ENCODE data around the gene RPS24.
"Not testable (repeated sequence)": the region's sequence is repeated elsewhere in the genome, so short reads cannot be mapped to it uniquely, and the experiment has no call there.

RPS24 gene

GRCh38 chr10:78033637-78034470 lies at the start of gene RPS24:
Gene RPS24, plus strand, starts transcription at chr10:78033863. Its CDS starts 39 bp downstream, at chr10:78033902.
- ATAC-seq (replicated peaks; ENCODE audit: extremely low read depth, poor library complexity, severe bottlenecking): peak; percentile 80
- H3K4me1 Mint-ChIP-seq: peaks cover 54% of the 10 kb centered on the region
- peak; percentile 90 to 92 for DNase-seq (ENCODE audit: low spot score in 2 of 2)
- no peaks in the 10 kb centered on the region for H3K27me3 Mint-ChIP-seq
- peak within 1 kb of the TSS; percentile 67 for H3K27ac Mint-ChIP-seq (ENCODE audit: low read depth)
- H3K36me3 Mint-ChIP-seq (ENCODE audit: insufficient read depth): peaks cover 53% of the 10 kb centered on the region
- peak within 1 kb of the TSS; percentile 81 for H3K4me3 Mint-ChIP-seq
- H3K9me3 Mint-ChIP-seq: no peaks in the 10 kb centered on the region

DNA sequence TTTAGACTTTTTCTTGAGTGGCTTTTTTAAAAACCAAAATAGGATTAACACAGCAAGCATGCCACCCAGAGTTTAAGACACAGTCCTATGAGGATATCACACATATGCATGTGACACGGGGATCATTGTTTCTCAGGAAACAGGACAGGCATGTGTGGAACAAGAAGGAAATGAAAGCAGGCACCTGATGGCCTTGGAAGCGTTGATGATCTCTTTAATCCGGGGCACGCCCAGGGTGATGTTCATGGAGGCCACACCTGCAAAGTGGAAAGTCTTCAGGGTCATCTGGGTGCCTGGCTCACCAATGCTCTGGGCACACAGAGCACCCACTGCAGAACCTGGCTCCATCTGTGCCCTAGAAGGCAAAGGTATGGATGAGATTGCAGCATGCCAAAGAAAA lies 48.7 kb upstream of the RPS24 start:
- Mint-ChIP-seq H3K27me3 (no peaks in the 10 kb centered on the region), H3K4me1 (no peaks in the 10 kb centered on the region), H3K9me3 (no peaks in the 10 kb centered on the region), H3K4me3 (no peak overlapping the region), H3K27ac (ENCODE audit: low read depth) (no peak overlapping the region), H3K36me3 (ENCODE audit: insufficient read depth) (peaks cover 65% of the 10 kb centered on the region)
- ATAC-seq (replicated peaks; ENCODE audit: extremely low read depth, poor library complexity, severe bottlenecking): no peak
- DNase-seq (ENCODE audit: low spot score in 2 of 2): no peak

DNA sequence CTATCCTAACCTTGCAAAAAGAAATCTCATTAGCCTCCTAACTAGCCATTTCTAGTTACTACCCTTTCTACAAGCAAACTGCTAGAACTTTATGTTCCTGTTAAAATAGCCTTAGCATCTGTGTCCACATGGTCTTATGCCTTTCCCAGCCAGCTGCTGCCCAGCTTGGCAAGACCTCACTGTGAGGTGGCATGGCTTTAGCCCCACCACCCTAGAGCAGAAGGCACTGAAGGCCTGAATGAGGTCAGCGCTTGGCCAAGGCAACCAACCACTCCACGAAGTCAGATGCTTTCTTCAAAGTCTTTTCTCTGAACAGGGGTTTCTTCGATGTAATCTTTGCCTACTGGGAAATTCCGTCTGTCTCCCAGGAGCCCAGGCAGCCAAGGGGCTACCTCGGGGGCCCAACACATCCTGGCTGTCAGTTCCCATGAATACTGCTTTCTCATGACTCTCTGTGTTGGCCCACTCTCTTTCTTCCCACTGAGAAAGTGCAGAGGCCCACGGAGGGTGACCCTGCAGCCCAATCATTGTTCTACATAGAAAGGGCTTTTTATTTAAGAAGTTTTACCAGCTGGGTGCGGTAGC lies 45.9 kb upstream of the RPS24 start:
- ATAC-seq (replicated peaks; ENCODE audit: extremely low read depth, poor library complexity, severe bottlenecking): no peak
- Mint-ChIP-seq H3K27me3 (no peaks in the 10 kb centered on the region), H3K27ac (ENCODE audit: low read depth) (no peak overlapping the region), H3K36me3 (ENCODE audit: insufficient read depth) (peaks cover 62% of the 10 kb centered on the region), H3K4me1 (no peaks in the 10 kb centered on the region), H3K4me3 (no peak overlapping the region), H3K9me3 (no peaks in the 10 kb centered on the region)
- DNase-seq (ENCODE audit: low spot score in 2 of 2): no peak

DNA sequence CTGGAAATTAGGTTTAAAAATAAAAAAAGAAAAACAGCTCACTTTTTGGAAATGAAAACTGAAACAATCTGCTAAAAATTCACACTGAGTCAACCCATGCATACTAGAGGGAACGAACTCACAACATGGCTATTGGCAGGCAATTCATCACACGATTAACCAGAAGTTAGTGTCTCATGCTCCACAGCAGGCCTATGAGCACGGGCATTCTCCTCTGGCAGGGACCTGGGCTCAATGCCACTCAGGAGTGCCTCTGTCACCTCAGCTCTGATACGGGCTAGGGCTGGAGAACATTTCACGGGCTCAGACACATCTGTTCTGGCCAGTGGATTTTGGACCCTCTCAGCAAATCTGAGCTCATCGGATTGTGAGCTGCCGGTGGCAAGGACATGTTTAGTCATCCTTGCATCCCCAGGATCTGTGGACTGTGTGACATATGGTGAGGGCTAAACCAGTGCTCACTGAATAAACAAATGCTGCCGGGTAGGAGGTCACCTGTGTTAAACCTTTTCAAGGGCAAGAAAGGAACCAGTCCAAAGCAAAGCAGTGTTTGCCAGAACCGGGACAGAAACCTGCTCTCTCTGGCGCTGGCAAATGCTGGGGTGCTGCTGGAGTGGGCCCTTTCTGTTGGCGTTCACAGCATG lies 44.5 kb upstream of the RPS24 start:
- DNase-seq (ENCODE audit: low spot score in 2 of 2) (no peak), ATAC-seq (replicated peaks; ENCODE audit: extremely low read depth, poor library complexity, severe bottlenecking) (no peak)
- Mint-ChIP-seq H3K4me3 (no peak overlapping the region), H3K4me1 (peaks cover 5% of the 10 kb centered on the region), H3K9me3 (no peaks in the 10 kb centered on the region), H3K27me3 (no peaks in the 10 kb centered on the region), H3K27ac (ENCODE audit: low read depth) (no peak overlapping the region), H3K36me3 (ENCODE audit: insufficient read depth) (peaks cover 62% of the 10 kb centered on the region)

DNA sequence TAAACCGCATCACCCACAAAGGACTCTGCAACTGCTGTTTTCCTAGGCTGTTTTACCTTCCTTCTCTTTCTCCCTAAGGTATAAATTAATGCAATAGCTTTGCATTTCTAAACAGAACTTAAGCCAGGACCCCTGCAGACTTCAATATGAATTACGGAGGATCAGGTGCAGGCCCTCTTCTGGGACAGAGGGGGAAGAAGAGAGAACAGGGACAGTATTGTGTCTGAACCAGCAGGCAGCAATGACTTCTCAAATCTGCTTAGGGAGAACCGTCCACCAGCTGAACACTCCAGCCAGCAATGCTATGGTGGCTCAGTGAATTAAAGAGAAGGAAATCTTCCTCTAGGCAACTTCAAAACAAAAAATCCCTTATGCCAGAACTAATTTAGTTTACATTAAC lies 40.0 kb upstream of the RPS24 start:
- H3K9me3 Mint-ChIP-seq: no peaks in the 10 kb centered on the region
- H3K27ac Mint-ChIP-seq (ENCODE audit: low read depth): no peak overlapping the region
- no peaks in the 10 kb centered on the region for H3K27me3 Mint-ChIP-seq
- peaks cover 8% of the 10 kb centered on the region for H3K4me1 Mint-ChIP-seq
- peaks cover 65% of the 10 kb centered on the region for H3K36me3 Mint-ChIP-seq (ENCODE audit: insufficient read depth)
- ATAC-seq (replicated peaks; ENCODE audit: extremely low read depth, poor library complexity, severe bottlenecking): no peak
- H3K4me3 Mint-ChIP-seq: no peak overlapping the region
- DNase-seq (ENCODE audit: low spot score in 2 of 2): no peak

GRCh38 chr10:77998780-77999179 lies 34.9 kb upstream of the RPS24 start:
- H3K27ac Mint-ChIP-seq (ENCODE audit: low read depth); H3K27me3 Mint-ChIP-seq; H3K9me3 Mint-ChIP-seq; ATAC-seq (replicated peaks; ENCODE audit: extremely low read depth, poor library complexity, severe bottlenecking); H3K4me3 Mint-ChIP-seq; DNase-seq (ENCODE audit: low spot score in 2 of 2): not testable (repeated sequence)
- peaks cover 60% of the 10 kb centered on the region for H3K36me3 Mint-ChIP-seq (ENCODE audit: insufficient read depth)
- H3K4me1 Mint-ChIP-seq: peaks cover 14% of the 10 kb centered on the region

- H3K4me1 Mint-ChIP-seq: peaks cover 7% of the 10 kb centered on the region
- no peak for ATAC-seq (replicated peaks; ENCODE audit: extremely low read depth, poor library complexity, severe bottlenecking)
- H3K36me3 Mint-ChIP-seq (ENCODE audit: insufficient read depth): peaks cover 63% of the 10 kb centered on the region
- no peak overlapping the region for H3K4me3 Mint-ChIP-seq
- no peaks in the 10 kb centered on the region for H3K9me3 Mint-ChIP-seq
- H3K27ac Mint-ChIP-seq (ENCODE audit: low read depth): no peak overlapping the region
- H3K27me3 Mint-ChIP-seq: no peaks in the 10 kb centered on the region
- no peak for DNase-seq (ENCODE audit: low spot score in 2 of 2)
These were observed 33.5 kb upstream of the RPS24 start for GRCh38 chr10:78000206-78000605.

DNA sequence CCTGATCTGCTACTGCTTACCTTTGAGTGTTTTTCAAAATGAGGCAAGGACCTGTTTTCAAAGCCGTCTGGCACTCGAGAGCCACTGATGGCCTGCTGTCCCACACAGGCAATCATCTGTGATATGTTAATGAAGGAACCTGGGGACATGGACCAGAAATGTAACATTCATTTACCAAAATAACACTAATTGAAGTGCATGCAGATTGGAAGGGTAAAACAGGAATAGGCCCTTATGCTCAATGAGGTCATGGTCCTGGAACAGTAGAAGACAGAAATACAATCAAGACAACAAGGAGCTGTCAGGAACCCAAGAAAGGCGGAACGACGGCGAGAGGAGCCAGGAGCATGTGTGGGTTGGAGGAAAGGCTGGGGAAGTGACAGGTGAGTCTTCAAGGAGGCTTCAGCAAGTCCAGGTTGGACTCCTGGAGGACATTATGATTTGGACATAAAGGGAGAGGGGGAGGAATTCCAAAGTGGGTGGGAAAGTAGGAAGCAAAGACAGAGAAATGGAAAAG lies 32.6 kb upstream of the RPS24 start:
- Mint-ChIP-seq H3K27ac (ENCODE audit: low read depth) (peak overlapping the region; percentile 41), H3K36me3 (ENCODE audit: insufficient read depth) (peaks cover 71% of the 10 kb centered on the region), H3K27me3 (no peaks in the 10 kb centered on the region), H3K4me1 (peaks cover 7% of the 10 kb centered on the region), H3K9me3 (no peaks in the 10 kb centered on the region), H3K4me3 (no peak overlapping the region)
- ATAC-seq (replicated peaks; ENCODE audit: extremely low read depth, poor library complexity, severe bottlenecking): no peak
- DNase-seq (ENCODE audit: low spot score in 2 of 2): no peak

DNA sequence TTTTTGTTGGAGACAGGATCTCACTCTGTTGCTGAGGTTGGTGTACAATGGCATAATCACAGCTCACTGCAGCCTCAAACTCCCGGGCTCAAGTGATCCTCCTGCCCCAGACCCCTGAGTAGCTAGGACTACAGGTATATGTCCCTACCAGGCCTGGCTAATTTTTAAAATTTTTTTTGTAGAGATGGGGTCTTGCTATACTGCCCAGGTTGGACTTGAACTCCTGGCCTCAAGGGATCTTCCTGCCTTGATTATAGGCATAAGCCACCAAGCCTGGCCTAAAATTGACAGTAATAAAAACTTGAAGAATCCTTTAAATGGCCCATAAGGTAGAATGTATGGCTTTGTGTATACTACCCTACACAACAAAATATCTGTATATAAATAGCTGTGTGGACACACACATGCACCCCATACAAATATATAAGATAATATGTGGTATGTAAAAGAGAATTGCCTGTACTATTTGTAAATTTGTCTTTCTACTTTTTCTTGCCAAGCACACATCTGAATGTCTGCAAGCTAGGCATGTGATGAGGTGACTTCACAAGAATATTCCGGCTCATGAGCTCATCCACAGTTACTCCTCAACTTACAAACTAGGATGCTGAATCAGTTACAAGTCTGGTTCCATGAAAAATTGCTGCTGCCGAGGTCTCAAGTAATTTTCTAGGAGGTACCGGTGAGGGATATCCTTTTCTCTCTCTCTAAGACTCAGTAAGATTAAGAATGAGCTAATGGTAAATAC lies 30.9 kb upstream of the RPS24 start:
- Mint-ChIP-seq H3K4me3 (no peak overlapping the region), H3K36me3 (ENCODE audit: insufficient read depth) (peaks cover 72% of the 10 kb centered on the region), H3K9me3 (no peaks in the 10 kb centered on the region), H3K4me1 (peaks cover 7% of the 10 kb centered on the region), H3K27ac (ENCODE audit: low read depth) (no peak overlapping the region), H3K27me3 (no peaks in the 10 kb centered on the region)
- ATAC-seq (replicated peaks; ENCODE audit: extremely low read depth, poor library complexity, severe bottlenecking) (no peak), DNase-seq (ENCODE audit: low spot score in 2 of 2) (no peak)

DNA sequence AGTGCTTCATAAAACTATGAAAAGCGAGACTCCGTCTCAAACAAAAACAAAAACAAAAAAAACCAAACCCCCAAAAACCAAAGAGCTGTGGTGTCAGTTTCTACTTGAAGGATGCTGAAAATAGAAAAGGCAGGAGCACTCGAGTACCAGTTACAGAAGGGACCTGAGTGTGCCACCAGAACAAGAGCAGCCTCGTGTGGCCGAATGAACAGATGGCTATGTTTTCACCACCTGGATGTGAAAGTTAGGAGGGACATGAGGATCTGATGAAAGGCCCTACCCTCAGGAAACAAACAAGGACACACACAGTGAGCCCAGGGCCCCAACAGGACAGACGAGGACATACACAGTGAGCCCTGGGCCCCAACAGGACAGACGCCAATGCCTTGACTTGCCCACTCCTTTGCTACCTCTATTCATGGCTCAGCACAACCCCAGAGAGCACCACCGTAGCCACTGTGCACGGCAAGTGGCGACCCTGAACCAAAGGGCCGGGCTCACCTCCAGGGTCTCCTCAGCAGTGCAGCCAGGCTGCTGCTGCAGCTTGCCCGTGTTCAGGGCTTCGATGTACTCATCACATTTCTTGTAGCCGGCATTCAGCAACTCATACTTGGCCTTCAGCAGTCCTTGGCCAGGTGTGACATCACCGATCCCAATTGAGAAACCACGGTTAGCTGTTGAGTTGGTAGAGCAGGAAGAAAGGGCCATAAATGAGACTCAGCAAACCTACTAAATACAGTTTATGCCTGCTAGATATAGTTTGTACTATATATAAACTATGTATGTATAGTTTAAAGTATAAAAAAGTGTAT lies 29.2 kb upstream of the RPS24 start:
- peaks cover 7% of the 10 kb centered on the region for H3K4me1 Mint-ChIP-seq
- no peak overlapping the region for H3K4me3 Mint-ChIP-seq
- H3K27me3 Mint-ChIP-seq: no peaks in the 10 kb centered on the region
- ATAC-seq (replicated peaks; ENCODE audit: extremely low read depth, poor library complexity, severe bottlenecking) (no peak), DNase-seq (ENCODE audit: low spot score in 2 of 2) (no peak)
- no peak overlapping the region for H3K27ac Mint-ChIP-seq (ENCODE audit: low read depth)
- no peaks in the 10 kb centered on the region for H3K9me3 Mint-ChIP-seq
- H3K36me3 Mint-ChIP-seq (ENCODE audit: insufficient read depth): peaks cover 79% of the 10 kb centered on the region

- no peaks in the 10 kb centered on the region for H3K27me3 Mint-ChIP-seq
- peaks cover 80% of the 10 kb centered on the region for H3K36me3 Mint-ChIP-seq (ENCODE audit: insufficient read depth)
- ATAC-seq (replicated peaks; ENCODE audit: extremely low read depth, poor library complexity, severe bottlenecking): no peak
- H3K4me1 Mint-ChIP-seq: no peaks in the 10 kb centered on the region
- no peak overlapping the region for H3K4me3 Mint-ChIP-seq
- H3K27ac Mint-ChIP-seq (ENCODE audit: low read depth): peak overlapping the region; percentile 38
- no peak for DNase-seq (ENCODE audit: low spot score in 2 of 2)
- no peaks in the 10 kb centered on the region for H3K9me3 Mint-ChIP-seq
These were observed 26.5 kb upstream of the RPS24 start for GRCh38 chr10:78007172-78007571.

- Mint-ChIP-seq H3K27me3 (no peaks in the 10 kb centered on the region), H3K4me3 (no peak overlapping the region), H3K36me3 (ENCODE audit: insufficient read depth) (peaks cover 81% of the 10 kb centered on the region), H3K9me3 (no peaks in the 10 kb centered on the region), H3K4me1 (no peaks in the 10 kb centered on the region), H3K27ac (ENCODE audit: low read depth) (no peak overlapping the region)
- no peak for ATAC-seq (replicated peaks; ENCODE audit: extremely low read depth, poor library complexity, severe bottlenecking)
- no peak for DNase-seq (ENCODE audit: low spot score in 2 of 2)
These were observed 24.0 kb upstream of the RPS24 start for GRCh38 chr10:78009662-78010061.
